HL-60 (cell line): ENCODE measurements around the gene KAT2B.

Source experiments
- DNase-seq, 2 experiments: peaks; one replicate each; pipeline ENCODE4 v3.0.0-alpha.2; 2010 to 2020; ENCODE audit warnings: low read depth in 1 of 2, low spot score in 1 of 2
- H3K27ac ChIP-seq: fragments of 250-450 bp; sonication (Bioruptor Pico); replicated peaks from 2 replicates; pipeline ENCODE4 v1.5.1; 2020; ENCODE audit warnings: mild to moderate bottlenecking, moderate library complexity
- H3K27me3 ChIP-seq: fragments of 250-450 bp; sonication (Bioruptor Pico); 2 replicates; pipeline ENCODE4 v1.5.1; 2021; ENCODE audit warnings: mild to moderate bottlenecking, moderate library complexity; ENCODE audit not compliant: insufficient read depth, poor library complexity, severe bottlenecking
- H3K4me3 ChIP-seq: replicated peaks from 2 replicates; pipeline ENCODE4 v1.5.1; 2011; ENCODE audit warnings: mild to moderate bottlenecking, control low read depth, low read length; ENCODE audit not compliant: insufficient read depth
- GABPA ChIP-seq: IDR thresholded peaks from 2 replicates; pipeline ENCODE4 v1.6.1; 2012; ENCODE audit warnings: low read depth
- POLR2AphosphoS5 ChIP-seq: IDR thresholded peaks from 2 replicates; pipeline ENCODE4 v1.6.1; 2012; ENCODE audit warnings: low read depth
- SPI1 ChIP-seq: IDR thresholded peaks from 2 replicates; pipeline ENCODE4 v1.6.1; 2012; ENCODE audit warnings: low read depth, mild to moderate bottlenecking, borderline replicate concordance
- TF ChIP-seq, protein P1 (sequence below): IDR thresholded peaks from one replicate; pipeline ENCODE4 v1.5.1; 2011; ENCODE audit warnings: low read length, control low read depth, inconsistent platforms; ENCODE audit not compliant: insufficient read depth
- TF ChIP-seq, protein P2 (sequence below): IDR thresholded peaks from 2 replicates; pipeline ENCODE4 v1.6.1; 2012; ENCODE audit warnings: low read depth; ENCODE audit not compliant: insufficient replicate concordance

Gene KAT2B

DNA sequence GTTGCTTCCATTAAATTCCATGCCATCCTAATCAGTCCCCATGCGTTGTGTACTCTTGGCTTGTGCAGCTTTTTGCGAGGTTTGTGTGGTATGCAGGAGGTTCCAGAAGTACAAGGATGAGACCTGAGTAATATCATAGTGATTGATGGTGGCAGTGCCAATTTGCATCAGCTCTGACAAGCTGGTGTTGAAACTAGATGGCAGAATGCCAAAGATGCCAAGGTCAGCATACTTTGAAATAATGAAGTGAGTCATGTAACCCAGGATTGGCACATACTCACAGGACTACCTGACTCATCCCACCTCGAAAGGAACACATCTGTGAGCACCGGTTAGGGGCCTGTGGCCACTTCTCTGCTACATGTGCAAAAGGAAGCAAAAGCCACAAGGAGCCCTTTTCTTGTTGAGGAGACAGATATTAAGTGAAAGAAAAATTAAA, 14.3 kb downstream of the KAT2B start:
- H3K27ac ChIP-seq: peak overlapping the region; percentile 56
- no peak overlapping the region for H3K4me3 ChIP-seq
- no peaks in the 10 kb centered on the region for H3K27me3 ChIP-seq
- peak; percentile 93 to 97 for DNase-seq
- TF ChIP-seq POLR2AphosphoS5 (peak; percentile 86), GABPA (no peak), SPI1 (0 out of 2 replicates have a peak, but pooled peaks have one; percentile 11)
- TF ChIP-seq, protein P1, sequence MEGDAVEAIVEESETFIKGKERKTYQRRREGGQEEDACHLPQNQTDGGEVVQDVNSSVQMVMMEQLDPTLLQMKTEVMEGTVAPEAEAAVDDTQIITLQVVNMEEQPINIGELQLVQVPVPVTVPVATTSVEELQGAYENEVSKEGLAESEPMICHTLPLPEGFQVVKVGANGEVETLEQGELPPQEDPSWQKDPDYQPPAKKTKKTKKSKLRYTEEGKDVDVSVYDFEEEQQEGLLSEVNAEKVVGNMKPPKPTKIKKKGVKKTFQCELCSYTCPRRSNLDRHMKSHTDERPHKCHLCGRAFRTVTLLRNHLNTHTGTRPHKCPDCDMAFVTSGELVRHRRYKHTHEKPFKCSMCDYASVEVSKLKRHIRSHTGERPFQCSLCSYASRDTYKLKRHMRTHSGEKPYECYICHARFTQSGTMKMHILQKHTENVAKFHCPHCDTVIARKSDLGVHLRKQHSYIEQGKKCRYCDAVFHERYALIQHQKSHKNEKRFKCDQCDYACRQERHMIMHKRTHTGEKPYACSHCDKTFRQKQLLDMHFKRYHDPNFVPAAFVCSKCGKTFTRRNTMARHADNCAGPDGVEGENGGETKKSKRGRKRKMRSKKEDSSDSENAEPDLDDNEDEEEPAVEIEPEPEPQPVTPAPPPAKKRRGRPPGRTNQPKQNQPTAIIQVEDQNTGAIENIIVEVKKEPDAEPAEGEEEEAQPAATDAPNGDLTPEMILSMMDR: no peak
- TF ChIP-seq, protein P2, sequence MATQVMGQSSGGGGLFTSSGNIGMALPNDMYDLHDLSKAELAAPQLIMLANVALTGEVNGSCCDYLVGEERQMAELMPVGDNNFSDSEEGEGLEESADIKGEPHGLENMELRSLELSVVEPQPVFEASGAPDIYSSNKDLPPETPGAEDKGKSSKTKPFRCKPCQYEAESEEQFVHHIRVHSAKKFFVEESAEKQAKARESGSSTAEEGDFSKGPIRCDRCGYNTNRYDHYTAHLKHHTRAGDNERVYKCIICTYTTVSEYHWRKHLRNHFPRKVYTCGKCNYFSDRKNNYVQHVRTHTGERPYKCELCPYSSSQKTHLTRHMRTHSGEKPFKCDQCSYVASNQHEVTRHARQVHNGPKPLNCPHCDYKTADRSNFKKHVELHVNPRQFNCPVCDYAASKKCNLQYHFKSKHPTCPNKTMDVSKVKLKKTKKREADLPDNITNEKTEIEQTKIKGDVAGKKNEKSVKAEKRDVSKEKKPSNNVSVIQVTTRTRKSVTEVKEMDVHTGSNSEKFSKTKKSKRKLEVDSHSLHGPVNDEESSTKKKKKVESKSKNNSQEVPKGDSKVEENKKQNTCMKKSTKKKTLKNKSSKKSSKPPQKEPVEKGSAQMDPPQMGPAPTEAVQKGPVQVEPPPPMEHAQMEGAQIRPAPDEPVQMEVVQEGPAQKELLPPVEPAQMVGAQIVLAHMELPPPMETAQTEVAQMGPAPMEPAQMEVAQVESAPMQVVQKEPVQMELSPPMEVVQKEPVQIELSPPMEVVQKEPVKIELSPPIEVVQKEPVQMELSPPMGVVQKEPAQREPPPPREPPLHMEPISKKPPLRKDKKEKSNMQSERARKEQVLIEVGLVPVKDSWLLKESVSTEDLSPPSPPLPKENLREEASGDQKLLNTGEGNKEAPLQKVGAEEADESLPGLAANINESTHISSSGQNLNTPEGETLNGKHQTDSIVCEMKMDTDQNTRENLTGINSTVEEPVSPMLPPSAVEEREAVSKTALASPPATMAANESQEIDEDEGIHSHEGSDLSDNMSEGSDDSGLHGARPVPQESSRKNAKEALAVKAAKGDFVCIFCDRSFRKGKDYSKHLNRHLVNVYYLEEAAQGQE: no peak

DNA sequence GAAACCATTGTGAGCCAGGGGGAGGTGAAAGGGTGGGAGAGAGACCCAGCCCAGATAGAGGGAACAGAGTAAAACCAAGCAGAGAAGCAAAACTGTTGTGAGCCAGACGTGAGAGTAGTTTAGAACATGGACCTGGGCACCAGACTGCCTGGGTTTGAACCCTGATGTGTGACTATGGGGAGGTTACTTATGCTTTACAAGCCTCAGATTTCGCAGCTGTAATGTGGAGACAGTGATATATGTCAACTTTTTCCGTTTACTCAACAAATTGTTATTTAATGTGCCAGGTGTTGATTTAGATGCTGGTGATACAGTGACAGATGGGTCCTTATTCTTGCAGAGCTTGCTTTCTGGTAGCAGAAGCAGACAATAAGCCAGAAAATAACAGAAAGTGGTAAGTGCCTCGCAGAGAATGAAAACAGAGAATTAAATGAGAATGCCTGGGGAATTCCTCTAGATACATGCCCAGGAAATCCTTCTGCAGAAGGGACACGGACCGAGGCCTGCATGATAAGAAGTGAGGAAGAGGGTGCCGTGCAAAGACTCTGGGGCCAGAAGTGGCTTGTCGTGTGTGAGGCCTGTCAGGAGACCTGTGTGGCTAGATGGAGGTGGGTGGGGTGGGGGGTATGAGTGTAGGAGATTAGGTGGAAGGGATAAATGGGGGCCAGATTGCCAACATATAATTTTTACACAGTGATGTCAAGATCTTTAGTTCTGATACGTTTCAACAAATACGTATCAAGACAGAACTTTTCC, 15.0 kb downstream of the KAT2B start:
- Histone ChIP-seq H3K27me3 (no peaks in the 10 kb centered on the region), H3K4me3 (no peak overlapping the region), H3K27ac (peak overlapping the region; percentile 56)
- no peak for DNase-seq
- TF ChIP-seq POLR2AphosphoS5 (no peak), SPI1 (no peak), GABPA (no peak)
- TF ChIP-seq, protein P2: no peak
- TF ChIP-seq, protein P1: no peak

DNA sequence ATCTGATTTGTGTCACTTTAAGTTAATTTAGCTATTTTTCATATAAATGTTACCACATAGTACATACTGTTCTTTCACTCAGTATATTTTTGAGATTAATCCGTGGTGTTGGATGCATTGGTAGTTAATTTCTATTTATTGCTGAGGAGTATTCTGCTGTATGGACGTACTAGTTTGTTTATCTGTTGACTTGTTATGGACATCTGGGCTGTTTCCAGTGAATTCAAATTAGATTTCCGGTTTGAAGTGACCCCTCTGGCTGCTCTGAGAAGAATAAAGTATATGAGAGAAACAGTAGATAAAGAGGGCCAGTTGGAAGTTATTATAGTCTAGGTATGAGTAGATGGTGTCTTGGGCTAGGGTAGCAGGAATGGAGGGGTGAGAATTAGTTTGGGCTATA, 15.6 kb downstream of the KAT2B start:
- Histone ChIP-seq H3K4me3 (no peak overlapping the region), H3K27ac (0 out of 2 replicates have a peak overlapping the region, but pooled peaks have one; percentile 15), H3K27me3 (no peaks in the 10 kb centered on the region)
- DNase-seq: no peak
- TF ChIP-seq POLR2AphosphoS5 (no peak), SPI1 (no peak), GABPA (no peak)
- TF ChIP-seq, protein P2: no peak
- TF ChIP-seq, protein P1: no peak
